Hematopoietic multipotent progenitor cell treated with erythropoietin and hydrocortisone succinate and interleukin-3 and kit ligand, for 4 days (in vitro differentiated cells): ENCODE measurements around the gene PRPF38B.
"Not testable (repeated sequence)": the region's sequence is repeated elsewhere in the genome, so short reads cannot be mapped to it uniquely, and the experiment has no call there.

ENCODE experiments used
- DNase-seq: peaks from one replicate; pipeline ENCODE4 v3.0.0-alpha.2; 2015

Gene PRPF38B

DNA sequence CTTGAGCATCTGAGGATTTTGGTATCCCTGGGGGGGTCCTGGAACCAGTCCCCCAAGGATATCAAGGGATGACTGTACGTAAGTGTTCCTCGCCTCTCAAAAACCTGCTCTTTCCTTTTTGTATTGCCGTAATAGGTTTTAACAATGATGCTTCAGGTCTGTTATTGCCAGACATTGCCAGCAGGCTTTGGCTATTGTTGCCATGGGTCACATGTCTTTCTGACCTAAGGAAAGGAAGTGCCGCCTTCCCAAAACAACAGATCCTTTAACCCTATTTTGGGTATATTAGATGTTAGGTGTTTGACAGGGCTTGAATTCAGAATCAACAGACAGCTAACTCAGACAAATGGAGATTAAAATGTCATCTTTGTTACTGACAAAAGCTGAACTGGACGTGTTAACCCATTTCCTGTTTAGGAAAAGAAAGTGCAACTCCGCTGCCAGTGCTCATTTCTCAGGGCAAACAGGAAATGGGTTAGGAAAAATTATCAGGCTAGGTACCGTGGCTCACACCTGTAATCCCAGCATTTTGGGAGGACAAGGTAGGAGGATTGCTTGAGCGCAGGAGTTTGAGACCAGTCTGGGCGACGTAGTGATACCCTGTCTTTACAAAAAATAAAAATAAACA, 12.4 kb upstream of the PRPF38B start:
- DNase-seq, result no peak

DNA sequence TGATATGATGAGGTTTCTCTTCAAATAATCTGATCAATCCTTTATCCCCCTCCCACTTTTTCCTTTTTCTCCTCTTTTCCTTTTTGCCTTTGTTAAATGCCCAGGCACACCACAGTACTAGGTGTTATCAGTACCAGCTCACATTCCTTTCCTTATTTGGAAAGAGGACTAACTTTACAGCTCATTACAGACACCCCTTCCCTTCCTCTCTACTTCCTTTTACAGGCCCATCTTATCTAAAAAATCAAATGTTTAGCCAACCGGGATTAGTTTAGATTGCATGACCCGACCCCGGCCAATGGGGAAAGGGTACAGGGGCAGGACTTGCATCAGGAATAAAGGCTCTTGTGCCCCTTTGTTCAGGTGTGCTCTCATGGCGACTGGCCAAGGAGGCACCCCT, 10.4 kb upstream of the PRPF38B start:
- not testable (repeated sequence) for DNase-seq

DNA sequence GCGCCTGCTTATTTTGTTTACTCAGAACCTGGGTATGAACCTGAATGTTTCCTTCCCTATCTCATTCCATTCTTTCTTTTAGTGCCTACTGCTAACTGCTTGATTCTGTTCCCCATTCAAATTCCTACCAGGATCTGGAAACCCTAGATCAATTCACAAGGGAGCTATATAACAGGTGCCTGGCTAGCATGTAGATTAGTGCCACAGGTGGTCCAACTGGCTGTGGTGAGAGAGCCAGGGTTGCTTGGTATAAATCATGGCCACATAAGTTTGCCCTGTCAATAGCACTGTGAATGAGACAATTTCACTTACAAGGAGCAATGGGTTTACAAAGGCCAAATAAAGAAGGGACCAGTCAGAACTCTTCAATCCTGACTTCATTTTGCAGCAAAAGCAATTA, 6.6 kb upstream of the PRPF38B start:
- DNase-seq, result no peak

DNA sequence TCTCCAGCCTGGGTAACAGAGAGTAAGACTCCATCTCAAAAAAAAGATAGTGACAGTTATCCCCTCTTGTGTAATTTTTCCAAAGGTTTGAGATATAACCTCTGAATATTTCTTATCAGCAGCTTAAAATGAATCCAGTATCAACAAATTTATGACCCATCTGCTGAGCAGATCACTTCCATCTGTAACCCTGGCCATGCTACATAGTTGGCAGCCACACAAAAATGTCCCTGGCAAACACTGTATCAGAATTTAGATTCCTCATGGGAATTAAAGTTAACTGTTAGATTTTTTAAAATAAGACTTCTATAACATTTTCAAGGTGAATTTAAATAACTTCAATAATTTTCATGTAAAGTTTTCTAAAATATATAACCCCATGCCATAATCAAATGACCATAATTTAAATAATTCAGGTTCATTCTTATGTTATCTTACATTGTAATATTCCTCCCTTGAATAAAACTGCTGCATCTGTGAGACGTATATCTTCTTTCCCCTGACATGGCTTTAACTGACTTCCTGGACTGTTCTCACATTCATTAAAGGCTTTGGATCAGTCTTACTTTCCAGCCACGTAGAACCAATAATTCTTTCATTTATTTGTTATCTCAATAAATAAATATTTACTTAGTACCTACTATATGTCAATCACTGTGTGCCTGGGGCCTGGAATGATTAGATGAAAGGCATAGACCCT, 5.3 kb upstream of the PRPF38B start:
- DNase-seq, result peak; percentile 57

DNA sequence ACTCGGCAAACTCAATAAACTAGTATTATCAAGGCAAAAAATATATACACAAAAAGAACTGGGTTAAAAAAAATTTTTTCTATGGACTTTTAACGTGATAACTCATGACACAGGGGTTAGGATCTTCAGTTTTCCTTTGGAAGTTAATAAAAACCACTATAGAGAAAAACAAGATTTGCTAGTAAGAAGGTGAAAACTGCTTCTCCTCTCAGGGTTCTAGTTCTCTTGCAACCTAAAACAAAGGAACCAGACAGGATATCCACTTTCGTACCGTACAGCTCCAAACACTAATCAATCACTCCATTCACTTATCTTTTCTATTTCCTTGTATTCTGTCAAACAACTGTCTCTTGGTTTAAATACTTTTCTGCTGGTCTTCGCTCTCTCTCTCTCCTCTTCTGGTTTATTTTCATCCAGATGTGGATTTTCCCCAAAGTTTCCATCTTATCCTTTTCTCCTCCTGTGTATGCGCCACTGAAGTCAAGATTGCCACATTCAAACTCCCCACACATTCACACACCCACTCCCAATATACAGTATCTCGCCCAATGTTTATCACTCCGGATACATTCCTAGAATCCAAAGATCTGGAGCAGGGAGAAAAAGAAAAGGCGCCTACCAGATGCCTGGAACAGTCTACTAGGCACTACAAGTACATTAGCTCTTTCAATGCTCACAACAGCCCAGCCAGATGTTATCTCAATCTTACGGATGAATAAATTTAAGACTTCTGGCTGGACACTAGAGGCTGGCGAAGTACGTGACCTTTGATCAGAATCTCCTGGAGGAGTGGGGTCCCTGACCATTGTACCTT, 775 bp upstream of the PRPF38B start:
- DNase-seq, result peak; percentile 75

DNA sequence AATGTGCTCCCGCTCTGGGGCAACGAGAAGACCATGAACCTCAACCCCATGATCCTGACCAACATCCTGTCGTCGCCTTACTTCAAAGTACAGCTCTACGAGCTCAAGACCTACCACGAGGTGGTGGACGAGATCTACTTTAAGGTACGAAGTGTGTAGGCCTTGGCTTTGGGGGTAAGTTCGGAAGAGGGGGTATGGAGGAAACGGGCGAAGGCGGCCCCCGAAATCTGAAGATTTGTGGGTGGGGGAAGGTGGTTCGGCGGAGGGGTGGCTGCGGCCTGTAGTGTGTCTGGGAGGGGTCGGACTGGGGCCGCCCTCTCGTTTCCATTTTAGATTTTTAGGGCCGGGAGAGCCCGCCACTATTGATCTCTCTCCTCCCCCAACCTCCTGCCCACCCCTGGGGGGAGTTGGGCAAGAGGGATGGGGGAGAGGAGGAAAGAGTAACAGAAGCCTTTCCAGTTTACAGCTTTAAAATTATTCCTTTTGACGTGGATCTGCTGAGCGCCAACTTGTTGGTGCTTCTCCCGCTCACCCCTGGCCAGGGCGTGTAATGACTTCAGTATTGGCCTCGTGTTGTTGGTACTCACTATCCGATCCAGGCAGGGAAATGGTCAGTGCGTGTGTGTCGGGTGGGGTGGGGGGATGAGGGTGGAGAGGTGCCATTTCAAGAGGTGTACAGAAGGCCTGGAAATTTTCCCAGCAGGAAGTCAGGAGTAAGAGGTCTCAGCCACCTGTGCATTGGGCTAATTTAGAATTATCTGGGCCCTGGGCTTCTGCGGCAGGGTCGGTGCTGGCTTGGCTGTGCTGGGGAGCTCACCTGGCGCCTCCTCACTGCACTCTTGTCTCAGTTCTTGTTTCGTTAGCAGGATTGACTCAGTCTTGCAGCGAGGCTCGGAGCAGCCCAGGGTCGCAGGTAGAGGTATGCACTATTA, 880 bp downstream of the PRPF38B start:
- DNase-seq, result peak; percentile 86

DNA sequence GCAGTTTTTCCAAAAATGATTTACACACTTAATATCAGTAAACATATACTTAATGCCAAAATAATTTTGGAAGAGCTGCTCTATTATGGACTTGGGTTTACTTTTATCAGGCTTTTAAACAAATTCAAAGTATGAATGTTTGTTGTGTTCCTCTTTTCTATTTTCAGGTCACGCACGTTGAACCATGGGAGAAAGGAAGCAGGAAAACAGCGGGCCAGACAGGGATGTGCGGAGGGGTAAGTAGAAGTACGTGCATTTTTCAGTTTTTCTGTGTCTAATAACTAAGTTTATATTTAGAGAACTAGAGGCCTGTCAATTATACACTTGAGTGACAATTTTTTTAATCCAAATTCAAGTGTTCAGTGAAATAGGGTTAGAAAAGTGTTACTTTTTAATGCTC, 3.4 kb downstream of the PRPF38B start:
- DNase-seq, result peak; percentile 32

DNA sequence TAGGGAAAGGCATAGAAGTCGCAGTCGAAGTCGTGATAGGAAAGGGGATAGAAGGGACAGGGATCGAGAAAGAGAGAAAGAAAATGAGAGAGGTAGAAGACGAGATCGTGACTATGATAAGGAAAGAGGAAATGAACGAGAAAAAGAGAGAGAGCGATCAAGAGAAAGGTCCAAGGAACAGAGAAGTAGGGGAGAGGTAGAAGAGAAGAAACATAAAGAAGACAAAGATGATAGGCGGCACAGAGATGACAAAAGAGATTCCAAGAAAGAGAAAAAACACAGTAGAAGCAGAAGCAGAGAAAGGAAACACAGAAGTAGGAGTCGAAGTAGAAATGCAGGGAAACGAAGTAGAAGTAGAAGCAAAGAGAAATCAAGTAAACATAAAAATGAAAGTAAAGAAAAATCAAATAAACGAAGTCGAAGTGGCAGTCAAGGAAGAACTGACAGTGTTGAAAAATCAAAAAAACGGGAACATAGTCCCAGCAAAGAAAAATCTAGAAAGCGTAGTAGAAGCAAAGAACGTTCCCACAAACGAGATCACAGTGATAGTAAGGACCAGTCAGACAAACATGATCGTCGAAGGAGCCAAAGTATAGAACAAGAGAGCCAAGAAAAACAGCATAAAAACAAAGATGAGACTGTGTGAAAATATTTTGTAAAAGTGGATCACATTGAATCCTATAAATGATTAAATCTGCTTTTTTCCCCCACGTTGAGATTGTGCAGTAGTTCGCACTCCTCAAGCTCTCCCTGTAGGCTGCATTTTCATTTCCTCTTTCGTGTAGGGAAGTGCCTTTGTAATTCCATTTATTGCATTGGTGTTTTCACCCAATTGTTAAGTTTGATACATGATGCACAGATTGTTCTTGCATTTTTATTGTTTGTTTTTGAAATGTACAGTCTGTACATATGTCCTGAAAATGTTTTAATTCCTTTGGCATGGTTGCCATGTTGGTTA, 7.5 kb downstream of the PRPF38B start:
- DNase-seq, result no peak

DNA sequence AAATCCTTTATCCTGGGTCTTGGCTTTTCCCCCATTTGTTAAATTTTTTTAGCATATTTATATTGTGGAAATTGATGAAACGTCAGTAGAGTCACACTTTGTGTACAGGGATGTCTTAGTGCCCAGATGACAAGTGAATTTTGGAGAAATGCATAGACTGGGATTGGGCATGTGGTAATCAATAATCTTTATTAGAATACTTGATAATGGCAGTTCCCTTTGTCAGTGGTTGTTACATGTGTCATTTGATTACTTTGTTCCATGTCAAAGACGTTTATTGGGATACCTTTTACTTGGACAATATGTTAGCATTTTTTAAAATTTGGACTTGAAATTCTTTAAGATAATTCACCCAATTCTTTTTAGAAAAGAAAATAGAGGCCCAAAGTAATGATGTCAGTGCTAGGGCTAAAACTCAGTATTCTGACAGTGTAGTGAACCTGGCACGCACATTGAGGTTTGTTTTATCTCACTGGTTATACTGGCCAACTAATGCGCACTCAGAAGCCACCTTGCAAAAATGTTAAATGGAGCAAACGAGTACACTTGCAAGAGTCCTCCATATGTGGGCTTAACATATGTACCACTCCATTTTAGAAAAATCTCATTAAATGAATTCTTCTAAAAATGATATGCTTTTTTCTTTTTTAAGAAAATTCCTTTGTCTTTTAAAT, 9.2 kb downstream of the PRPF38B start:
- no peak for DNase-seq

DNA sequence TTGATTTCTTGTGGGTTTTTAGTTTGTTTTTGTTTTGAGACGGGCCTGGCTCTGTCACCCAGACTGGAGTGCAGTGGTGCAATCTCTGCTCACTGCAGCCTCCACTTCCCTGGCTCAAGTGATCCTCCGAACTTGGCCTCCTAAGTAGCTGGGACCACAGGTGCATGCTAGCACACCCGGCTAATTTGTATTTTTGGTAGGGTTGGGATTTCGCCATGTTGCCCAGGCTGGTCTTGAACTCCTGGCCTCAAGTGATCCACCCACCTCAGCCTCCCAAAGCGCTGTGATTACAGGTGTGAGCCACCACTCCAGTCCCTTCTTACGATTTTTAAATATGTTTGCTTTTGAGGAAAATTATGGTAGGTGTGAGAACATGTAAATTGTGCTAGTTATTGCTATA, 10.0 kb downstream of the PRPF38B start:
- DNase-seq, result not testable (repeated sequence)

DNA sequence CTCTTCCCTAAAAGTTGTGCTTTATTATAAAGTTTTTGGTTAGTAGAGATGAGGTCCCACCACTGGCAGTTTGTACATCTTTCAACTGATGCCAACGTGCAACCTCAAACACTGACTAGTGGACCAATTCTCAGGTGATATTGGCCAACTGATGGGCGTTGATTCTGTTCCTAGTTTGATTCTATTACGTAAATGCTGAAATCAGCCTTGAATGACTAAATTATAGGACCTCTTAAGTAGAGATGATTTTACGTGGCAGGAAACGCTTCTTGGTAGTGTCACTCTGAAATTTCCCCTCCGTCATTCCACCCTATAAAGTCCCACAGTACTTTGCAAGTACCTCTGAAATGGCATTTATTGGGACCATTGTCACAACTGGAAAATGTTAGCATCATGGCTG, 11.8 kb downstream of the PRPF38B start:
- no peak for DNase-seq

DNA sequence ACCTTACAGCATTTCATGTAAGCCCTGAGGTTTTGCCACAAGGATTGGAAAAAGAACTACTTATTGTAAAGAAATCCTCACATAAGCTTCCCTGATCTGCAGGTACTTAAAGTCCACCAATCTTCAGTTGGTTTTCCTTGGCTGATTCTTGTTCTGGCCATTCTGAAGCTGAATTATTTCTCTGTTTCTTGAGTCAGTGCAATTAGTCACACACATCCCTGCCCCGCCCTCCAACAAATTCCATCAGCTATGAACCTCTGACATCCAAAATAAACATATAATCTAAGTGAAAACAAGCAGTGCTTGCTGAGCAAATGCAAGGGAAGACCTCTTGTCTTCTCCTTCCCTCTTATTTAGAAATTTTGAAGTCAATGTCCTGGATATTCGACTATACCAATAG, 12.4 kb downstream of the PRPF38B start:
- DNase-seq, result no peak

DNA sequence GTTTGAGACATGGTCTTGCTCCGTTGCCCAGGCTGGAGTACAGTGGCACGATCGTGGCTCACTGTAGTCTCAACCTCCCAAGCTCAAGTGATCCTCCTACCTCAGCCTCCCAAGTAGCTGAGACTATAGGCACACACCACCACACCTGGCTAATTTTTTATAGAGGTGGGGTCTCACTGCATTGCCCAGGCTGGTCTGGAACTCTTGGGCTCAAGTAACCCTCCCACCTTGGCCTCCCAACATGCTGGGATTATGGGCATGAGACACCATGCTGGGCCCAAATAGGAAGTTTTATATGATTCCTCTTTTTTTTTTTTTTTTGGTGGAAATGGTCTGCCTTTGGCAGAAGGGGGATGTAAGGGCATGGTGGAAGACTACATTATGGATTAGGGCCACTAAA, 14.5 kb downstream of the PRPF38B start:
- no peak for DNase-seq

DNA sequence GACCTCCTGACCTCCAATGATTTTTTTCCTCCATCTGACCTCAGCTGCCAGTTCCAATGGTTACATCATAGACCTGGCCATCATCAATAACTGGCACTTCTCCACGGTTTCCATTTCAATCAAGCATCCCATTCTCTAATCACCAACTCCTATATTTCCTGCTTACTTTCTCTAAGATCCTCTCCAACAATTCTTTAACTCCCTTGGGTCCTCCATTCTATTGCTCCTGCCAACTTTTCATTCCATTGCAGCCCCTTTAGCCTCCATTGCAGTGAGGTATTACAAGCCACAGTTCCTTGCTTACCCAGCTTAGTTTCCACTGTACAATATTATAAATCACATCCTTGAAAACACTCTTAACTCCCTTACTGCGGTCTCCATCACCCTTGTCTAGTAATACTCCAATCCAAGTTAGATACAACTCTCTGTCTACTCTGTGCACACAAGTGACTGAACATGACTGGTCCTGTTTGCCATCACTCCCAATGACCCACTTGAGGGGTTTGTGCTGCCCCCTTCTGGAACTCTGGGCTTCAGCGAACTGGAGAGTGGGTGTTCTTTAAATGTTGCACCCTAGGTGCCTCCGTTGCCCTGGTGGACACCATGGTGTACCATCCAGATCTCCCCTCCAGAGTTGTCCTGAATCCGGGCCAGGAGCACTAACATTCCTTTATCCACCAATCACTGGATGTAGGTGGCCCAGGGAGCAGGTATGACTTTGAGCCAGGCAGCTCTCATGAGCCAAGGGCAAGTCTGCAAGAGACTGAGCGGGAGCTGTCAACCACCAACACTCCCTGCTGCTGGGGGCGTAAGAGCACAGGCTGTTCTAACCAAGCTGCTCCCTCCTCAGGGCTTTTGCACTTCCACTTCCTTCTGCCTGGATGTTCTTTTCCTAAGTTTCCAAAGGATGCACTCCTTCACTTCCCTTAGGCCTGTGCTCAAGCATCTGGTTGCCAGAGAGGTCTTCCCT, 16.9 kb downstream of the PRPF38B start:
- DNase-seq, result peak; percentile 64

DNA sequence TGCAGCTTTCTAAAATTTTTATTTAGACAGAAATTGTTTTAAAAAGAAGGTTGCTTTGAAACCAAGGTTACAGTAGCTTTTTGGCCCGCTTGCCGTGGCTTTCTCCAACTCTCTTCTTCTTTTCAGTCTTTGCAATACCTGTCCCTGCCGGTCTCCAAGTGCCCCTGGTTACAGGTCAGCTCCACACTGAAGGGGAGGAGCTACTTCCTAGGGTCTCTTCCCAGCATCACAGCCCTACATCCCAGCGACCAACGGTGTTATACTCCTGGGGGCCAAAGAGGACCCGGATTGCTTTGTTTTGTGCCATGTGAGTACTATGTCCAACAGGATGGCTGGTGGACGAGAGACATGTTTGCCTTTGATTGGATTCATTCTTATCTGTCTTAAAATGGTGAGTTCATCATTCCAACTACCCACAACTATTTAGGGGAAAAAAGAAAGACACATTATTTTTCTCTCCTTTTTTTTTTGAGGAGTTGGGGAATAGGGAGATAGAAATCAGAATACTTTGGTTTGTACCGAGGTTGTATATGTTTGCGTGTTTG, 20.6 kb downstream of the PRPF38B start, which contains the start of gene FNDC7:
Gene FNDC7, plus strand, starts transcription at position 303 of the 545 bp plus-strand sequence. Its CDS starts 26 bp downstream, at position 329.
- DNase-seq, result no peak

DNA sequence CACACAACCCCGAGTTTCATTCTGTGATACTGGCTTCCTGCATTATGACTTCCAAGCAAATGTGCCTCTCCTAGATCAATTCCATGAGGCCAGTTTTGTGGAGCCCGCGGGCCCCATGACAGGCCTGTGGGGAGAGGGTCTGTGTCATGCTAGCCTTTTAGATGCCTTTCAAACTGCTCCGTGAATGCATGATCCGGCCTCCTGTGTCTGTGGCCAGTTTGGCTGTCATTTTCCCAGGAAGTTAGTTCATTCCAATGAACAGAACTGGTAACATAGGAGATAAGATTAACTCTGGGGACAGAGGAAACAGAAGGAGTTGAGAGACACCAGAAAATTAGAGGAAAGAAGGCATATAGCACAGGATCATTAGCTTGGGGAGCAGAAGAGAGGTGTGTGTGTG, 23.8 kb downstream of the PRPF38B start:
- no peak for DNase-seq

DNA sequence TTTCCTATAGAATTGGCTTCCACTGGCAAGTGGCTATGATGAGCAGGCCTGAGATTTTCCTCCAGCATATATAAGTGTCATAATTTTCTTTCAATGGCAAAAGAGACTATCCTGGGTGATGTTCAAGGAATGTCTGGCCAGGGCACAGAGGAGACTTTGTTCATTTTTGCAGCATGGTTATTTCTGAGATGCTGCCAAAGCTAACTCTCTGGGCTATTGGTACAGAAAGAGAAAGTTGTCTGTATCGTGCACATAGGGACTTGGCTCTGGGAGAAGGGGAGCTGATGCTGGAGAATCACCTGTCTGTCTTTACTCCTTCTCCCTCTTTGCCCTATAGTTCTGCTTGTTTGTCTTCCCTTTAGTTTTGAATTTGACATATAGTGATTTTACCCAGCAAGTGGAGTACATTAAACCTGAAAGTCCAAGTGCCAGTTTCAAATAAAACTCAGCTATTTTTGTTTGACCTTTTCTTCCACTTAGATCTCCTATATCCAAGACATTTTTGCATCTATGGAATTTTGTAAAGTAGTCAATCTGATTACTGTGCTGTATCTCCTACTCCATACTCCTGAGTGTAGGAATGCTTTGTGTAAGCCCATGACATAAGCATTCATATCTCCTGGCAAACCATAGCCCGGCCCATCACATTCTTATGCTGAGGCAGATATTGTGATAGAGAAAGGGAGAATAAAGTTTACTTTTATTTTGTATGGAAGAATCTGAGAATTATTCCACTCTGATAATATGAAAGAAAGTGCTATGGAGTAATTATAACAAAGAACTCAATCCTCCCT, 24.5 kb downstream of the PRPF38B start:
- no peak for DNase-seq

DNA sequence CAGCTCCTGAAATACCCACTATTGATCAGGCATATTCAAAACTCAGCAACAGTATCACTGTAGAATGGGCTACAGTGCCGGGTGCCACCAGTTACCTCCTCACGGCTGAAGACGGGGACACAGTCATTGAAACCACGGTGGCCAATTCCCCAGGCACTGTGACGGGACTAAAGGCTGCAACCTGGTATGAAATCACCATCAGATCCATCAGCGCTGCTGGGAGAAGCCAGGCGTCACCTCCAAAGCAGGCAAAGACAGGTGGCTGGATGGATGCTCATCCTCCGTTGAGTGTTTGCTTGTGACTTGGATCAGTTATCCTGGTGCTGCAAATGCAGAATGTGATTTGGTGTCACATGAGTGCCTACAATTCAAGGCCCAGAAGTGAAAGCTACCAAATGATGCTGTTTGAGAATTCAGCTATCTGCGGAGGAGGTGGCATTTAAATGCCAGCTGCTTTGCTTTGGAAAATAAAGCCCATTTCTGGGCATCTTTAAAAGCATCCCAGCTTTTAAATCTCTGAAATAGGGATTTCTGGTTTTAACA, 25.7 kb downstream of the PRPF38B start:
- DNase-seq, result no peak
